HAP-1 (cell line): ENCODE measurements around the gene LRRC61.

Experiments used
- DNase-seq, 2 experiments: peaks; one replicate each; pipeline ENCODE4 v3.0.0-alpha.2; 2016 to 2020; ENCODE audit warnings: low spot score in 2 of 2
- H3K27me3 ChIP-seq: fragments of 250-450 bp; sonication (Bioruptor Pico); 2 replicates; pipeline ENCODE4 v1.5.1; 2020; ENCODE audit warnings: low read depth, mild to moderate bottlenecking, moderate library complexity
- H3K36me3 ChIP-seq: fragments of 250-450 bp; sonication (Bioruptor Pico); replicated peaks from 2 replicates; pipeline ENCODE4 v1.5.1; 2020; ENCODE audit warnings: mild to moderate bottlenecking
- H3K4me1 ChIP-seq: fragments of 250-450 bp; sonication (Bioruptor Pico); 2 replicates; pipeline ENCODE4 v1.5.1; 2020; ENCODE audit warnings: mild to moderate bottlenecking
- H3K4me3 ChIP-seq: fragments of 250-450 bp; sonication (Bioruptor Pico); 2 replicates; pipeline ENCODE4 v1.5.1; 2020; ENCODE audit warnings: mild to moderate bottlenecking, moderate library complexity
- H3K9me3 ChIP-seq: fragments of 250-450 bp; sonication (Bioruptor Pico); 2 replicates; pipeline ENCODE4 v1.5.1; 2020; ENCODE audit warnings: mild to moderate bottlenecking, moderate library complexity
- in situ Hi-C: fragments of 300-500 bp; cut with MboI; formaldehyde crosslinking; loops from 3 replicates; pipeline ENCODE4 v1.14.3; 2020; ENCODE audit warnings: low sequenced_read_pairs, inconsistent platforms, mixed read lengths

Gene LRRC61

GRCh38 chr7:150359622-150360362 is 36.6 kb downstream of the LRRC61 start:
- Histone ChIP-seq H3K36me3 (no peaks in the 10 kb centered on the region), H3K9me3 (no peaks in the 10 kb centered on the region), H3K27me3 (no peaks in the 10 kb centered on the region), H3K4me3 (no peak overlapping the region), H3K4me1 (peaks cover 9% of the 10 kb centered on the region)
- DNase-seq = no peak
- in situ Hi-C loops = no loop called here

GRCh38 chr7:150360363-150361058 is 37.4 kb downstream of the LRRC61 start:
- DNase-seq = peak in 1 of 2 experiments; percentile 49
- H3K4me3 ChIP-seq = no peak overlapping the region
- H3K27me3 ChIP-seq = no peaks in the 10 kb centered on the region
- peaks cover 9% of the 10 kb centered on the region for H3K4me1 ChIP-seq
- no peaks in the 10 kb centered on the region for H3K36me3 ChIP-seq
- in situ Hi-C loops = no loop called here
- H3K9me3 ChIP-seq = no peaks in the 10 kb centered on the region

DNA sequence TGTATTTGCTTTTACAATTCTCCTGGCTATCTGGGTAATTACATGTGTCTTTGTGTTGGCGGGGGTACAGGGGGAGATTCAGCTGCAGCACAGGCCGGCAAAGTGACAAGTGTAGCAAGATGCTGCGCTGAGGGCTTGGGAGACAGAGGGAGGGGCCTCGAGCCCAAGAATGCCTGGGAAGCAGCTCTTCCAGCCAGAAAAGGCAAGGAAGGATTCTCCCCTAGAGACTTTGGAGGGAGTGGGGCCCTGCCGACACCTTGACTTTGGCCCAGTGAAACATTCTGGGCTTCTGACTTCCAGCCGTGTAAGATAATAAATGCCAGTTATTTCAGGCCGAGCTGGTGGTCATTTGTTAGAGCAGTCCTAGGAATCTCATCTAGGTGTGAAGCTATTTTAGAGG is 38.2 kb downstream of the LRRC61 start:
- in situ Hi-C loops = no loop called here
- no peaks in the 10 kb centered on the region for H3K9me3 ChIP-seq
- peaks cover 9% of the 10 kb centered on the region for H3K4me1 ChIP-seq
- H3K36me3 ChIP-seq = no peaks in the 10 kb centered on the region
- no peak overlapping the region for H3K4me3 ChIP-seq
- H3K27me3 ChIP-seq = no peaks in the 10 kb centered on the region
- no peak for DNase-seq

DNA sequence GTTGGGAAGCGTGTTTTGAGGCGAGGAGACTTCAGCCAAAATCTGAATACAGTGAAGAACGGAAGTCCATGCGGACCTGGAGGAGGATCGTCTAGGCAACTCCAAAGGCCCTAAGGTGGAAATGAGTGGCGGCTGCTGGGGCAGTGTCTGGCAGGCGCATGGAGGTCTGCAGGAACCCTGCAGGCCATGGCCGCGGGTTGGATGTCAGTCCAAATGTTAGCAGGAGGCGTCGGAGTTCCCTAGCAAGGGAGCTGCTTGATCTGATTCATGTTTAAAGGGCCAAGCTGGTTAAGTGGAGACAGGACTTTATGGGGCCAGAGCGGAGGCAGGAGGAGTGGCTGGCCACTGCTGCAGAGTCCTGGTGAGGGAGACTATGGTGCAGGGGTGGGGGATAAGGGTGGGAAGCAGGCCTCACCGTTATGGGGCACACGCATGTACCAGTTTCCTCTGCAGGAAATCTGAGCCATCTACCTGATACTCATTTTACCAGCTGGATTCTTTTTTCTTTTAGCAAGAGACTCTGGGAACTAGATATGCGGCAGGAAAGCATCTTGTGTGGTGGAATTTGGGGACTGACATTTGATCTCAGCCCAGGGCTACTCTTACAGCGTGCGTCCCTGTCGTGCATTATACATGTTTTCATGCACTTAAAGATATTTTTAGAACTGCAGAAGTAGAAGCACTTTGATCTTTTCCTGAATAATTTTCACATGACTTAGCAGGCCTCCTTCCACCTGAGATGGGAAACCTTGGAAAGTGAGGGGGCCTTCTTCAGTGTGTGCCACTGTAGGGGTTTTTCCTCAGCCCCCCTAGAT is 38.9 kb downstream of the LRRC61 start:
- Histone ChIP-seq H3K4me1 (peaks cover 9% of the 10 kb centered on the region), H3K27me3 (no peaks in the 10 kb centered on the region), H3K36me3 (no peaks in the 10 kb centered on the region), H3K9me3 (no peaks in the 10 kb centered on the region), H3K4me3 (no peak overlapping the region)
- in situ Hi-C loops = no loop called here
- no peak for DNase-seq

GRCh38 chr7:150363370-150363769 is 40.2 kb downstream of the LRRC61 start:
- H3K27me3 ChIP-seq = no peaks in the 10 kb centered on the region
- in situ Hi-C loops = no loop called here

GRCh38 chr7:150363872-150364271 is 40.7 kb downstream of the LRRC61 start:
- H3K27me3 ChIP-seq = no peaks in the 10 kb centered on the region
- DNase-seq = no peak
- H3K9me3 ChIP-seq = no peaks in the 10 kb centered on the region
- in situ Hi-C loops = no loop called here
- no peak overlapping the region for H3K4me3 ChIP-seq
- H3K4me1 ChIP-seq = peaks cover 18% of the 10 kb centered on the region
- no peaks in the 10 kb centered on the region for H3K36me3 ChIP-seq

More at GRCh38 chr7:150363370-150363769, 40.2 kb downstream of the LRRC61 start:
- DNase-seq = no peak
- Histone ChIP-seq H3K36me3 (no peaks in the 10 kb centered on the region), H3K4me1 (peaks cover 18% of the 10 kb centered on the region), H3K4me3 (no peak overlapping the region), H3K9me3 (no peaks in the 10 kb centered on the region)

GRCh38 chr7:150365194-150365593 is 42.0 kb downstream of the LRRC61 start:
- Histone ChIP-seq H3K4me3 (no peak overlapping the region), H3K4me1 (peaks cover 21% of the 10 kb centered on the region), H3K9me3 (no peaks in the 10 kb centered on the region), H3K27me3 (no peaks in the 10 kb centered on the region), H3K36me3 (peaks cover 8% of the 10 kb centered on the region)
- in situ Hi-C loops = no loop called here
- no peak for DNase-seq

- no peak for DNase-seq
- in situ Hi-C loops = no loop called here
- Histone ChIP-seq H3K27me3 (no peaks in the 10 kb centered on the region), H3K4me1 (peaks cover 19% of the 10 kb centered on the region), H3K4me3 (no peak overlapping the region), H3K9me3 (no peaks in the 10 kb centered on the region), H3K36me3 (peaks cover 14% of the 10 kb centered on the region)
These were observed 42.7 kb downstream of the LRRC61 start for GRCh38 chr7:150365673-150366398.

DNA sequence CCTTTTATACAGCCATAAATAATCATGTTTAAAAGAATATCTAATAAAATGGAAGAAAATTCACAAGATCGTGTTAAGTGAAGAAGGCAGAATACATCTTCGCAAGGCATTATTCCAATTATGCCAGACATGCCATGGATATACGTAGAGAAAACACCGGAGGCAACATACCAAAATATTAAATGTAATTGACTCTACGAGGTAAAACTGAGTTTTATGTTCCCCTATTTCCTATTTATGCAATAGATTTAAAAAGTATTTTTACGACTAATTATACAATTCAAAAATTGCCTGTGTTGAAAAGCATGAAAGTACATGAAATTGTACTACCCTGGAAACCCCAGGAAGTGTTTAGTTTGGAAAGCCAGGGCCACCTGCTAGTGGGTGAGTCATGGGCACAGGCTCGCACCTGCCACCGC is 44.5 kb downstream of the LRRC61 start:
- in situ Hi-C loops = no loop called here
- DNase-seq = no peak
- Histone ChIP-seq H3K27me3 (no peaks in the 10 kb centered on the region), H3K4me3 (peak overlapping the region; percentile 72), H3K4me1 (peaks cover 18% of the 10 kb centered on the region), H3K36me3 (peaks cover 33% of the 10 kb centered on the region), H3K9me3 (no peaks in the 10 kb centered on the region)

GRCh38 chr7:150368096-150368883 is 45.1 kb downstream of the LRRC61 start, which contains the start of gene REPIN1:
Gene REPIN1 (plus strand): TSS chr7:150368822. CDS start chr7:150369712, 890 bp downstream.
- in situ Hi-C loops = no loop called here
- H3K9me3 ChIP-seq = no peaks in the 10 kb centered on the region
- peaks cover 39% of the 10 kb centered on the region for H3K36me3 ChIP-seq
- H3K4me3 ChIP-seq = peak within 1 kb of the TSS; percentile 72
- peak; percentile 69 to 91 for DNase-seq
- H3K4me1 ChIP-seq = peaks cover 18% of the 10 kb centered on the region
- no peaks in the 10 kb centered on the region for H3K27me3 ChIP-seq

- Histone ChIP-seq H3K9me3 (no peaks in the 10 kb centered on the region), H3K36me3 (peaks cover 47% of the 10 kb centered on the region), H3K27me3 (no peaks in the 10 kb centered on the region), H3K4me1 (peaks cover 18% of the 10 kb centered on the region), H3K4me3 (peak overlapping the region; percentile 72)
- in situ Hi-C loops = no loop called here
- peak; percentile 56 to 87 for DNase-seq
These were observed 46.0 kb downstream of the LRRC61 start for GRCh38 chr7:150368884-150369747.
